H1 (cell line): ENCODE data around the gene LEUTX. TPM values are rescaled to one million over a fixed set of nuclear protein-coding genes. Genes with fewer than 3 reads are reported as not detected.

Source experiments
- CTCF ChIP-seq, 3 experiments: IDR thresholded peaks; 1 replicate in 2 of 3; 2 replicates in 1 of 3; pipeline versions ENCODE4 v1.5.1 to v1.6.1; 2011; ENCODE audit warnings: low read length in 3 of 3, mild to moderate bottlenecking in 3 of 3, inconsistent platforms in 2 of 3, low read depth in 1 of 3, moderate library complexity in 1 of 3; ENCODE audit not compliant: insufficient read depth in 1 of 3; ENCODE audit errors: control extremely low read depth in 1 of 3
- JUN ChIP-seq: IDR thresholded peaks from 2 replicates; pipeline ENCODE4 v1.6.1; 2011; ENCODE audit warnings: low read depth, mild to moderate bottlenecking, improper control_type of control experiment, low read length
- JUND ChIP-seq: IDR thresholded peaks from 2 replicates; pipeline ENCODE4 v1.6.1; 2011; ENCODE audit warnings: mild to moderate bottlenecking, improper control_type of control experiment, low read length
- POLR2A ChIP-seq, 2 experiments: IDR thresholded peaks; 1 replicate in 1 of 2; 2 replicates in 1 of 2; pipeline ENCODE4 v1.6.1; 2011; ENCODE audit warnings: low read depth in 2 of 2, low read length in 2 of 2, mild to moderate bottlenecking in 2 of 2; ENCODE audit errors: control extremely low read depth in 1 of 2
- RBBP5 ChIP-seq: IDR thresholded peaks from 2 replicates; pipeline ENCODE4 v1.7.1; 2012; ENCODE audit warnings: low read depth, mild to moderate bottlenecking, inconsistent platforms, low read length, moderate library complexity, borderline replicate concordance
- SIX5 ChIP-seq: IDR thresholded peaks from 2 replicates; pipeline ENCODE4 v1.6.1; 2011; ENCODE audit warnings: mild to moderate bottlenecking, low read depth, low read length
- polyA plus RNA-seq, 7 experiments: library from polyadenylated mRNA; depleted of rRNA in 3 of 7; stranded (reverse) in 5 of 7; unstranded in 2 of 7; fragments of >200 nt in 5 of 7; fragments of 200-250 nt in 2 of 7; gene quantifications; 1 replicate in 5 of 7; 2 replicates in 1 of 7; 4 replicates in 1 of 7; pipeline versions ENCODE4 v1.2.1 to v1.2.3, GENCODE V29; 2011 to 2013; ENCODE audit warnings: missing spikeins in 2 of 7, mixed read lengths in 2 of 7
- total RNA-seq: library from RNA; stranded (reverse); fragmentation: NEBNext Ultra II Directional; extraction: Animal tissue kit (Norgen Biotek cat#: 25700); gene quantifications from 2 replicates; pipeline ENCODE4 v1.2.1, GENCODE V29; 2021

Gene LEUTX
- total and polyA plus RNA-seq, 2 of the 8 experiments (the other 6 are each of a cell fraction or from before 2014, with no cell fraction given): not detected

DNA sequence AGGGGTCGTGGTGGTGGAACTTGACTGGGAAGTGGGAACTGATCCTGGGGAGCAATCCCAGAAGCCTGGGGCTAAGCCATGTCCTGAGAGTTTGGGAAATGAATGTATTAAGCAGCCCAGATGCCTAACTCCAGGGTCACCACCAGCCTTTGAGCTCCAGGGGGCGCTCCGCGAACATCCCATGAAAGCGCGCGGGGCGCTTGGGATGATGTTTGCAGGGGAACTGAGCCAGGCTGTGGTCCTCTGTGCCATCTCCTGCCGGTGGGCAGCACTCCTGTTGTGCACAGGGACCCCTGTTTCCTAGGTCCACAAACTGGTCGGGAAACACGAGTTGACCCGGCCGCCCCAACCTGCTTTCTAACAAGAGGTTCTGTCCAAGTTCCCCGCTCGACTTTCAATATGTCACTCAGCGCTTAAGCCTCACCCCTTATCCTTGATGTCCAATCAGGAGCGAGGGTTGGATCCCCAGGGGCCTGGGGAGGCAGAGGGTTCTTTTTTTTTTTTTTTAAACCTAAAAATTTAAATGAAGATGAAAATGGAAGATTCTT is 14.4 kb downstream of the LEUTX start (continued):
- TF ChIP-seq CTCF (IDR thresholded peaks at IDR 0.05; ENCODE audit: control extremely low read depth in 1 of 3, insufficient read depth in 1 of 3, low read depth in 1 of 3, low read length in 3 of 3) (peak; percentile 79 to 90 (median 89)), SIX5 (no peak), POLR2A (IDR thresholded peaks at IDR 0.05; ENCODE audit: control extremely low read depth in 1 of 2, low read depth in 2 of 2, low read length in 2 of 2) (no peak), JUND (peak; percentile 8; the same call in 1 of the 2 replicates), RBBP5 (no peak), JUN (no peak)
- TF ChIP-seq, all 59 proteins: peak for 5
